WTC11 (cell line): ENCODE measurements around the gene SALL3.

Source experiments
- FOXJ3 ChIP-seq: sonication (generic); formaldehyde crosslinking; IDR thresholded peaks from 2 replicates; pipeline ENCODE4 v1.9.0; 2021; ENCODE audit warnings: missing genetic modification reagents, mild to moderate bottlenecking, borderline replicate concordance
- NFATC4 ChIP-seq: fragments of 250-450 bp; sonication (Bioruptor Pico); IDR thresholded peaks from 2 replicates; pipeline ENCODE4 v1.9.0; 2021; ENCODE audit warnings: mild to moderate bottlenecking
- NR2C2 ChIP-seq: sonication (generic); formaldehyde crosslinking; IDR thresholded peaks from 2 replicates; pipeline ENCODE4 v1.8.0; 2022; ENCODE audit warnings: mild to moderate bottlenecking, missing genetic modification reagents
- SP1 ChIP-seq: sonication (generic); formaldehyde crosslinking; conservative IDR thresholded peaks from 2 replicates; pipeline ENCODE4 v1.8.1; 2022; ENCODE audit warnings: missing genetic modification reagents
- TF ChIP-seq, protein P1 (sequence below): fragments of 200-600 bp; IDR thresholded peaks from 2 replicates; pipeline ENCODE4 v1.8.0; 2022; ENCODE audit warnings: antibody characterized with exemption
- TF ChIP-seq, protein P2 (sequence below): sonication (generic); formaldehyde crosslinking; IDR thresholded peaks from 2 replicates; pipeline ENCODE4 v1.8.0; 2022; ENCODE audit warnings: mild to moderate bottlenecking, missing genetic modification reagents
- TF ChIP-seq, protein P3 (sequence below): fragments of 250-450 bp; sonication (Bioruptor Pico); IDR thresholded peaks from 2 replicates; pipeline ENCODE4 v1.9.0; 2021; ENCODE audit warnings: mild to moderate bottlenecking, borderline replicate concordance

DNA sequence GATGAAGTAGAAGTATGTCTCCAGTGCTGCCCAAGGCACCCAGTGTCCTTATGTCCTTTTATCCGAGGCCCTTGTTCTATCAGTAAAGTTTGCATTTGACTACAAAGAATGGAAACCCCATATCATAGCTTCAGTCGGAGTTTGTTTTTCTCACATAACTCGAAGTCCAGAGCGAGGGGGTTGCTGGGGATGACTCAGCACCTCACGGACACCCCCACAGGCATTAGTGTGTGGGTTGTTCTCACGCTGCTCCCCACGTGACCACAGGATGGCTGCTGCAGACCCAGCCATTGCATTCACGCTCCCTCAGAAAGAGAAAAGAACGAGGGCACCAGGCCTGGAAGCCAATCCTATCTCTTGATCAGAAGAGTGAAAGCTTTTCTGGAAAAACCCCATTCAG is 27.8 kb downstream of the SALL3 start:
- TF ChIP-seq SP1 (CRISPR knock-in tag) (no peak), NFATC4 (CRISPR knock-in tag) (no peak), NR2C2 (CRISPR knock-in tag) (no peak), FOXJ3 (no peak)
- TF ChIP-seq, protein P1, sequence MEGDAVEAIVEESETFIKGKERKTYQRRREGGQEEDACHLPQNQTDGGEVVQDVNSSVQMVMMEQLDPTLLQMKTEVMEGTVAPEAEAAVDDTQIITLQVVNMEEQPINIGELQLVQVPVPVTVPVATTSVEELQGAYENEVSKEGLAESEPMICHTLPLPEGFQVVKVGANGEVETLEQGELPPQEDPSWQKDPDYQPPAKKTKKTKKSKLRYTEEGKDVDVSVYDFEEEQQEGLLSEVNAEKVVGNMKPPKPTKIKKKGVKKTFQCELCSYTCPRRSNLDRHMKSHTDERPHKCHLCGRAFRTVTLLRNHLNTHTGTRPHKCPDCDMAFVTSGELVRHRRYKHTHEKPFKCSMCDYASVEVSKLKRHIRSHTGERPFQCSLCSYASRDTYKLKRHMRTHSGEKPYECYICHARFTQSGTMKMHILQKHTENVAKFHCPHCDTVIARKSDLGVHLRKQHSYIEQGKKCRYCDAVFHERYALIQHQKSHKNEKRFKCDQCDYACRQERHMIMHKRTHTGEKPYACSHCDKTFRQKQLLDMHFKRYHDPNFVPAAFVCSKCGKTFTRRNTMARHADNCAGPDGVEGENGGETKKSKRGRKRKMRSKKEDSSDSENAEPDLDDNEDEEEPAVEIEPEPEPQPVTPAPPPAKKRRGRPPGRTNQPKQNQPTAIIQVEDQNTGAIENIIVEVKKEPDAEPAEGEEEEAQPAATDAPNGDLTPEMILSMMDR, result no peak
- TF ChIP-seq, protein P2, sequence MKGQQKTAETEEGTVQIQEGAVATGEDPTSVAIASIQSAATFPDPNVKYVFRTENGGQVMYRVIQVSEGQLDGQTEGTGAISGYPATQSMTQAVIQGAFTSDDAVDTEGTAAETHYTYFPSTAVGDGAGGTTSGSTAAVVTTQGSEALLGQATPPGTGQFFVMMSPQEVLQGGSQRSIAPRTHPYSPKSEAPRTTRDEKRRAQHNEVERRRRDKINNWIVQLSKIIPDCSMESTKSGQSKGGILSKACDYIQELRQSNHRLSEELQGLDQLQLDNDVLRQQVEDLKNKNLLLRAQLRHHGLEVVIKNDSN (CRISPR knock-in tag), result no peak
- TF ChIP-seq, protein P3, sequence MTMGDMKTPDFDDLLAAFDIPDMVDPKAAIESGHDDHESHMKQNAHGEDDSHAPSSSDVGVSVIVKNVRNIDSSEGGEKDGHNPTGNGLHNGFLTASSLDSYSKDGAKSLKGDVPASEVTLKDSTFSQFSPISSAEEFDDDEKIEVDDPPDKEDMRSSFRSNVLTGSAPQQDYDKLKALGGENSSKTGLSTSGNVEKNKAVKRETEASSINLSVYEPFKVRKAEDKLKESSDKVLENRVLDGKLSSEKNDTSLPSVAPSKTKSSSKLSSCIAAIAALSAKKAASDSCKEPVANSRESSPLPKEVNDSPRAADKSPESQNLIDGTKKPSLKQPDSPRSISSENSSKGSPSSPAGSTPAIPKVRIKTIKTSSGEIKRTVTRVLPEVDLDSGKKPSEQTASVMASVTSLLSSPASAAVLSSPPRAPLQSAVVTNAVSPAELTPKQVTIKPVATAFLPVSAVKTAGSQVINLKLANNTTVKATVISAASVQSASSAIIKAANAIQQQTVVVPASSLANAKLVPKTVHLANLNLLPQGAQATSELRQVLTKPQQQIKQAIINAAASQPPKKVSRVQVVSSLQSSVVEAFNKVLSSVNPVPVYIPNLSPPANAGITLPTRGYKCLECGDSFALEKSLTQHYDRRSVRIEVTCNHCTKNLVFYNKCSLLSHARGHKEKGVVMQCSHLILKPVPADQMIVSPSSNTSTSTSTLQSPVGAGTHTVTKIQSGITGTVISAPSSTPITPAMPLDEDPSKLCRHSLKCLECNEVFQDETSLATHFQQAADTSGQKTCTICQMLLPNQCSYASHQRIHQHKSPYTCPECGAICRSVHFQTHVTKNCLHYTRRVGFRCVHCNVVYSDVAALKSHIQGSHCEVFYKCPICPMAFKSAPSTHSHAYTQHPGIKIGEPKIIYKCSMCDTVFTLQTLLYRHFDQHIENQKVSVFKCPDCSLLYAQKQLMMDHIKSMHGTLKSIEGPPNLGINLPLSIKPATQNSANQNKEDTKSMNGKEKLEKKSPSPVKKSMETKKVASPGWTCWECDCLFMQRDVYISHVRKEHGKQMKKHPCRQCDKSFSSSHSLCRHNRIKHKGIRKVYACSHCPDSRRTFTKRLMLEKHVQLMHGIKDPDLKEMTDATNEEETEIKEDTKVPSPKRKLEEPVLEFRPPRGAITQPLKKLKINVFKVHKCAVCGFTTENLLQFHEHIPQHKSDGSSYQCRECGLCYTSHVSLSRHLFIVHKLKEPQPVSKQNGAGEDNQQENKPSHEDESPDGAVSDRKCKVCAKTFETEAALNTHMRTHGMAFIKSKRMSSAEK, result no peak
